Esophagus squamous epithelium (tissue), 5 donors: ENCODE results near the gene TFDP2. TPM values are rescaled to one million over a fixed set of nuclear protein-coding genes. Genes with fewer than 3 reads are reported as not detected.
"Not testable (repeated sequence)": the region's sequence is repeated elsewhere in the genome, so short reads cannot be mapped to it uniquely, and the experiment has no call there.

Experiments
- DNase-seq: peaks from one replicate; lab custom pipeline; 2025; lab: John Stamatoyannopoulos, UW
- H3K27ac ChIP-seq, 4 donors: fragments of 200-600 bp; sonication (generic); one replicate each; pipeline ENCODE4 v1.5.1; 2016 to 2019; ENCODE audit warnings: mild to moderate bottlenecking in 1 of 4
- H3K27me3 ChIP-seq, 4 donors: fragments of 200-600 bp; sonication (generic); 1 replicate in 3 of 4; 2 replicates in 1 of 4; pipeline versions ENCODE4 v1.5.1 to v1.6.0; 2017 to 2021; ENCODE audit warnings: antibody characterized with exemption in 1 of 4
- H3K36me3 ChIP-seq, 3 donors: fragments of 200-600 bp; sonication (generic); one replicate each; pipeline ENCODE4 v1.5.1; 2016 to 2019
- H3K4me1 ChIP-seq, 3 donors: fragments of 200-600 bp; sonication (generic); one replicate each; pipeline ENCODE4 v1.5.1; 2017 to 2019
- H3K4me3 ChIP-seq, 4 donors: fragments of 200-600 bp; sonication (generic); 1 replicate in 3 of 4; 2 replicates in 1 of 4; pipeline ENCODE4 v1.5.1; 2016 to 2019; ENCODE audit warnings: mild to moderate bottlenecking in 2 of 4, moderate library complexity in 1 of 4
- H3K9me3 ChIP-seq, 3 donors: fragments of 200-600 bp; sonication (generic); one replicate each; pipeline ENCODE4 v1.5.1; 2016 to 2019
- POLR2A ChIP-seq, 4 donors: fragments of 450-650 bp; IDR thresholded peaks; one replicate each; pipeline ENCODE4 v1.6.1; 2017; ENCODE audit warnings: antibody characterized with exemption in 4 of 4, mild to moderate bottlenecking in 4 of 4, moderate library complexity in 3 of 4
- WGBS, 2 donors: methylation state at CpG; one replicate each; pipeline ENCODE4 v1.1.5; 2018; 5-methylcytosine and 5-hydroxymethylcytosine counted together
- intact Hi-C: fragments of 100-400 bp; cut with DNase I; formaldehyde crosslinking; loops from one replicate; pipeline ENCODE4 v1.15.0; 2022
- total RNA-seq, 4 donors: library from RNA; depleted of rRNA; stranded (reverse); fragments of >200 nt; gene quantifications; one replicate each; pipeline ENCODE4 v1.1.0, GENCODE V29; 2016
- TF ChIP-seq, protein P1 (sequence below), 6 experiments: fragments of 450-650 bp in 4 of 6; fragments of 200-600 bp in 2 of 6; sonication (generic) in 2 of 6; IDR thresholded peaks; one replicate each; pipeline ENCODE4 v1.5.1; 2016 to 2019; ENCODE audit warnings: antibody characterized with exemption in 6 of 6, mild to moderate bottlenecking in 4 of 6, moderate library complexity in 4 of 6
- donor health status: DM: yes; HTN: yes; CAD: no.

The TFDP2 gene
- total RNA-seq, 4 donors from 2014 or later, result 13.1 to 37.6 (median 18.6) TPM

- WGBS, 2 donors, result 82 to 87% methylated on average over 4 to 6 of the region's 7 CpGs
- Histone ChIP-seq H3K9me3 (no peaks in the 10 kb centered on the region), H3K4me3 (no peak overlapping the region), H3K36me3 (peaks cover 0 to 48% (median 3%) of the 10 kb centered on the region in 3 donors), H3K27ac (no peak overlapping the region), H3K4me1 (no peaks in the 10 kb centered on the region), H3K27me3 (no peaks in the 10 kb centered on the region)
- TF ChIP-seq, protein P1, sequence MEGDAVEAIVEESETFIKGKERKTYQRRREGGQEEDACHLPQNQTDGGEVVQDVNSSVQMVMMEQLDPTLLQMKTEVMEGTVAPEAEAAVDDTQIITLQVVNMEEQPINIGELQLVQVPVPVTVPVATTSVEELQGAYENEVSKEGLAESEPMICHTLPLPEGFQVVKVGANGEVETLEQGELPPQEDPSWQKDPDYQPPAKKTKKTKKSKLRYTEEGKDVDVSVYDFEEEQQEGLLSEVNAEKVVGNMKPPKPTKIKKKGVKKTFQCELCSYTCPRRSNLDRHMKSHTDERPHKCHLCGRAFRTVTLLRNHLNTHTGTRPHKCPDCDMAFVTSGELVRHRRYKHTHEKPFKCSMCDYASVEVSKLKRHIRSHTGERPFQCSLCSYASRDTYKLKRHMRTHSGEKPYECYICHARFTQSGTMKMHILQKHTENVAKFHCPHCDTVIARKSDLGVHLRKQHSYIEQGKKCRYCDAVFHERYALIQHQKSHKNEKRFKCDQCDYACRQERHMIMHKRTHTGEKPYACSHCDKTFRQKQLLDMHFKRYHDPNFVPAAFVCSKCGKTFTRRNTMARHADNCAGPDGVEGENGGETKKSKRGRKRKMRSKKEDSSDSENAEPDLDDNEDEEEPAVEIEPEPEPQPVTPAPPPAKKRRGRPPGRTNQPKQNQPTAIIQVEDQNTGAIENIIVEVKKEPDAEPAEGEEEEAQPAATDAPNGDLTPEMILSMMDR (IDR thresholded peaks at IDR 0.05), result no peak
- TF ChIP-seq POLR2A (IDR thresholded peaks at IDR 0.05), result no peak
- intact Hi-C loops, result no loop called here
- no peak for DNase-seq
These were observed 219.9 kb downstream of the TFDP2 start for GRCh38 chr3:141929341-141929995.

DNA sequence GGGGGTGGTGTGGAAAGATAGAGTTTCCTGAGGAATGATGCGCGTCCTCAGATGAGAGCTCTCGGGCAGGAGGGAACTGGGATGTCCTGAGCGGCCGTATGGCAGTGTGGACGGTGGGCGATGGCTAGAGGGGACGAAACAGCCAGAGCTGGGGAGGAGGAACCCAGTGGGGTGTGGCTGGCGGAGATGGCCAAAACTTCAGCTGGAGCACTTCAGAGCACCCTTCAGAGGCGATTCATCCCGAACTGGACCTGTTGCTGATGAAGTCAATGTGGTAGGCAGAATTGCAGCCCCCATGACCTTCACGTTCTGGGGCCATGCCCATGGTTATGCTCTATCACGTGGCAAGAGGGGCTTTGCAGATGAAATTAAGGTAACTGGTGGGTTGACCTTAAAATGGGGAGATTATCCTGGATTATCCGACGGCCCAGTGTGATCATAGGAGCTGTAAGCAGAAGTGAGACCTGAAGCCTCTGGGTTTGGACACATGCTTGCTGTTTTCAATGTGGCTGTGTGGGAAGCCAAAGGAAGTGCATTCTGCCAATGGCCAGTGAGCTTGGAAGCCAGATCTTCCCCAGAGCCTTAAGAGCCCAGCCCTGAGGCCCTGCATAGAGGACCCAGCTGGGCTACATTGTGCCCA lies 220.6 kb downstream of the TFDP2 start:
- TF ChIP-seq, protein P1 (IDR thresholded peaks at IDR 0.05), result no peak
- no peak for TF ChIP-seq POLR2A (IDR thresholded peaks at IDR 0.05)
- intact Hi-C loops, result no loop called here
- Histone ChIP-seq H3K9me3 (no peaks in the 10 kb centered on the region), H3K4me1 (no peaks in the 10 kb centered on the region), H3K27ac (no peak overlapping the region), H3K4me3 (no peak overlapping the region), H3K36me3 (peaks cover 0 to 55% (median 10%) of the 10 kb centered on the region in 3 donors), H3K27me3 (no peaks in the 10 kb centered on the region)
- DNase-seq, result no peak
- WGBS, 2 donors, result 84 to 86% methylated on average over 14 to 15 of the region's 15 CpGs

DNA sequence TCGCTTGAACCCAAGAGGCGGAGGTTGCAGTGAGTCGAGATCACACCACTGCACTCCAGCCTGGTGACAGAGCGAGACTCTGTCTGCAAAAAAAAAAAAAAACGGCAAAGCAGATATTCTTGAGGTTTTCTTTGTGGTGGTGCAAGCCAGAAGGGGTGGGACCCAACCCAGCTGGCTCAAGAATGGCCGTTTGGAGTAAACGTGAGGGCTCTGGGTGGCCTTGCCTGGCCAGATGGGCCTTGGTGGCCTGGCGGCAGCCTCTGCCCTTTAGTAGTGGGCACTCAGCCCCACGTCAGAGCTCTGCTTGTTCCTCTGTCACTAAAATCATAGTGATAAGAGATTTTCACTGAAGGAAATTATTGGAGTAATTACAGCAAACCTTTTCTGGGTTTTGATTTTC lies 222.4 kb downstream of the TFDP2 start:
- intact Hi-C loops, result no loop called here
- Histone ChIP-seq H3K27ac (no peak overlapping the region), H3K4me3 (no peak overlapping the region), H3K4me1 (no peaks in the 10 kb centered on the region), H3K27me3 (no peaks in the 10 kb centered on the region), H3K36me3 (peaks cover 16 to 73% (median 18%) of the 10 kb centered on the region in 3 donors), H3K9me3 (no peaks in the 10 kb centered on the region)
- WGBS, 2 donors, result 56 to 65% methylated on average over 5 to 9 of the region's 9 CpGs
- TF ChIP-seq, protein P1 (IDR thresholded peaks at IDR 0.05), result no peak
- TF ChIP-seq POLR2A (IDR thresholded peaks at IDR 0.05), result no peak
- no peak for DNase-seq

GRCh38 chr3:141925677-141926076 lies 223.7 kb downstream of the TFDP2 start:
- H3K4me1 ChIP-seq, H3K4me3 ChIP-seq, DNase-seq, intact Hi-C loops, H3K9me3 ChIP-seq, H3K27ac ChIP-seq, H3K27me3 ChIP-seq: not testable (repeated sequence)
- whole genome bisulfite sequencing, 2 donors, result 86 to 95% methylated on average over 5 of the region's 5 CpGs
- H3K36me3 ChIP-seq, result peaks cover 16 to 86% (median 18%) of the 10 kb centered on the region in 3 donors

- Histone ChIP-seq H3K27me3 (no peaks in the 10 kb centered on the region), H3K36me3 (peaks cover 18 to 100% (median 23%) of the 10 kb centered on the region in 3 donors), H3K27ac (no peak overlapping the region), H3K9me3 (no peaks in the 10 kb centered on the region), H3K4me3 (no peak overlapping the region), H3K4me1 (no peaks in the 10 kb centered on the region)
- intact Hi-C loops, result no loop called here
- WGBS, 2 donors, result 82 to 85% methylated on average over 2 of the region's 2 CpGs
- TF ChIP-seq POLR2A (IDR thresholded peaks at IDR 0.05), result no peak
- TF ChIP-seq, protein P1 (IDR thresholded peaks at IDR 0.05), result no peak
- no peak for DNase-seq
These were observed 228.0 kb downstream of the TFDP2 start for GRCh38 chr3:141921316-141921715.
